Astrocyte (in vitro differentiated cells and primary cell): ENCODE data around the gene FNDC11. TPM values are rescaled to one million over a fixed set of nuclear protein-coding genes. Genes with fewer than 3 reads are reported as not detected.
A peak's percentile ranks its signal among the peaks of the same experiment; 100 is the strongest.

Source experiments
- DNase-seq: peaks from one replicate; pipeline ENCODE4 v3.0.0-alpha.2; 2010; ENCODE audit warnings: low read depth
- FAIRE-seq: peaks from 2 replicates; lab custom pipeline; 2011; peaks lifted over from hg19 to GRCh38; lab: Jason Lieb, UNC
- H2AFZ ChIP-seq: 2 replicates; pipeline ENCODE4 v1.6.0; 2012; ENCODE audit warnings: low read depth, low read length, inconsistent platforms
- H3K27ac ChIP-seq: 2 replicates; pipeline ENCODE4 v1.5.1; 2011; ENCODE audit warnings: low read depth, low read length, inconsistent platforms
- H3K27me3 ChIP-seq: 2 replicates; pipeline ENCODE4 v1.6.0; 2011; ENCODE audit warnings: low read length, inconsistent platforms; ENCODE audit not compliant: insufficient read depth
- H3K36me3 ChIP-seq: 2 replicates; pipeline ENCODE4 v1.5.1; 2011; ENCODE audit warnings: low read length, inconsistent platforms; ENCODE audit not compliant: insufficient read depth
- H3K4me1 ChIP-seq: 2 replicates; pipeline ENCODE4 v1.5.1; 2011; ENCODE audit warnings: low read length, inconsistent platforms; ENCODE audit not compliant: insufficient read depth
- H3K4me2 ChIP-seq: 2 replicates; pipeline ENCODE4 v1.6.0; 2012; ENCODE audit warnings: low read length, inconsistent platforms
- H3K4me3 ChIP-seq: 2 replicates; pipeline ENCODE4 v1.5.1; 2011; ENCODE audit warnings: low read depth, mild to moderate bottlenecking, low read length, inconsistent platforms; ENCODE audit not compliant: insufficient read depth
- H3K79me2 ChIP-seq: 2 replicates; pipeline ENCODE4 v1.6.0; 2012; ENCODE audit warnings: mild to moderate bottlenecking, low read length, inconsistent platforms; ENCODE audit not compliant: insufficient read depth
- H3K9ac ChIP-seq: 2 replicates; pipeline ENCODE4 v1.6.0; 2012; ENCODE audit warnings: mild to moderate bottlenecking, low read length, inconsistent platforms
- H3K9me3 ChIP-seq: 2 replicates; pipeline ENCODE4 v1.5.1; 2012; ENCODE audit warnings: low read depth, mild to moderate bottlenecking, low read length, inconsistent platforms; ENCODE audit not compliant: insufficient read depth
- H4K20me1 ChIP-seq: 2 replicates; pipeline ENCODE4 v1.6.0; 2012; ENCODE audit warnings: low read length, inconsistent platforms; ENCODE audit not compliant: insufficient read depth
- H3K27ac Mint-ChIP-seq: one replicate; pipeline ENCODE4 v1.8.0; 2021; ENCODE audit warnings: mild to moderate bottlenecking, mixed read lengths; ENCODE audit not compliant: unreplicated experiment
- H3K27me3 Mint-ChIP-seq: one replicate; pipeline ENCODE4 v1.8.0; 2021; ENCODE audit warnings: low read depth, mixed read lengths; ENCODE audit not compliant: unreplicated experiment
- H3K36me3 Mint-ChIP-seq: one replicate; pipeline ENCODE4 v1.8.0; 2021; ENCODE audit warnings: low read depth, mixed read lengths; ENCODE audit not compliant: unreplicated experiment
- H3K4me1 Mint-ChIP-seq: one replicate; pipeline ENCODE4 v1.8.0; 2021; ENCODE audit warnings: low read depth, mixed read lengths; ENCODE audit not compliant: unreplicated experiment
- H3K4me3 Mint-ChIP-seq: one replicate; pipeline ENCODE4 v1.8.0; 2021; ENCODE audit warnings: mild to moderate bottlenecking, moderate library complexity, mixed read lengths; ENCODE audit not compliant: unreplicated experiment
- H3K9me3 Mint-ChIP-seq: one replicate; pipeline ENCODE4 v1.8.0; 2021; ENCODE audit warnings: mild to moderate bottlenecking, mixed read lengths; ENCODE audit not compliant: unreplicated experiment
- EZH2 ChIP-seq: IDR thresholded peaks from 2 replicates; pipeline ENCODE4 v1.6.1; 2012; ENCODE audit warnings: mild to moderate bottlenecking, low read length, inconsistent platforms; ENCODE audit not compliant: insufficient read depth
- total RNA-seq: library from RNA; stranded (reverse); gene quantifications from 2 replicates; pipeline ENCODE4 v1.2.1, GENCODE V29; 2021
- TF ChIP-seq, protein P1 (sequence below): IDR thresholded peaks from 2 replicates; pipeline ENCODE4 v1.5.1; 2011; ENCODE audit warnings: low read depth, mild to moderate bottlenecking, inconsistent platforms, low read length, moderate library complexity; ENCODE audit not compliant: insufficient read depth

FNDC11 gene
- total RNA-seq, 1 donor from 2014 or later: 0.20 TPM

DNA sequence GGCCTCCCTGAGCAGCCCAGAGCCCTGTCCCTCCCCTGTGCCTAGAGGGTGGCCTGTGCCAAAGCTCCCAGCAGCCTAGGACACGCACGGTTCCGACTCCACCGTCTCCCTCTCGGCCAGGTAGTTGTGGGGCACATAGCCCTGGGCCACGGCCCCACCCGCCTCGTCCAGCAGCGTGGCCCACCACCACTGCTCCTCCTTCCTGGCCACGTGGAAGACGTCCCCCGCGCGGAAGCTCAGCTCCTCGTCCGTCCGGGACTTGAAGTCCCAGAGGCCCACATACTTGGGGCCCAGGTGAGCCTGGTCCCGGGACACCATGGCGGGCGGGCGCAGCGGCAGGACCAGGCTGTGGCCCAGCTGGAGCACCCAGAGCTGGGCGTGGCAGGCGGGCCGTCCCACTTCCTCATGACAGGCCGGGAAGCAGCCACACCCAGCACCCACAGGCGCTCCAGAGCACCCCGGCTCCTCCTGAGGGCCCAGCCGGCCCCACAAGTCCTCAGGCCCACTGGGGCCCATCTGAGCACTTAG, 16.9 kb upstream of the FNDC11 start, which contains the start of gene PTK6:
Gene PTK6 (minus strand): TSS at position 380 of the 528 bp plus-strand sequence. CDS start 62 bp downstream, at position 318.
- H3K36me3 Mint-ChIP-seq: no peaks in the 10 kb centered on the region
- Histone ChIP-seq H3K9ac (peak within 1 kb of the TSS; percentile 50), H3K4me3 (peak within 1 kb of the TSS; percentile 23), H3K36me3 (no peaks in the 10 kb centered on the region), H3K79me2 (no peaks in the 10 kb centered on the region), H3K9me3 (no peaks in the 10 kb centered on the region), H3K27ac (no peak within 1 kb of the TSS), H3K4me1 (peaks cover 8% of the 10 kb centered on the region), H3K27me3 (no peaks in the 10 kb centered on the region), H2AFZ (peak within 1 kb of the TSS; percentile 81), H3K4me2 (peak within 1 kb of the TSS; percentile 79), H4K20me1 (no peaks in the 10 kb centered on the region)
- H3K4me1 Mint-ChIP-seq: peaks cover 2% of the 10 kb centered on the region
- no peak for DNase-seq
- no peaks in the 10 kb centered on the region for H3K27me3 Mint-ChIP-seq
- no peak within 1 kb of the TSS for H3K4me3 Mint-ChIP-seq
- no peak for FAIRE-seq
- no peak within 1 kb of the TSS for H3K27ac Mint-ChIP-seq
- H3K9me3 Mint-ChIP-seq: no peaks in the 10 kb centered on the region
- TF ChIP-seq, protein P1, sequence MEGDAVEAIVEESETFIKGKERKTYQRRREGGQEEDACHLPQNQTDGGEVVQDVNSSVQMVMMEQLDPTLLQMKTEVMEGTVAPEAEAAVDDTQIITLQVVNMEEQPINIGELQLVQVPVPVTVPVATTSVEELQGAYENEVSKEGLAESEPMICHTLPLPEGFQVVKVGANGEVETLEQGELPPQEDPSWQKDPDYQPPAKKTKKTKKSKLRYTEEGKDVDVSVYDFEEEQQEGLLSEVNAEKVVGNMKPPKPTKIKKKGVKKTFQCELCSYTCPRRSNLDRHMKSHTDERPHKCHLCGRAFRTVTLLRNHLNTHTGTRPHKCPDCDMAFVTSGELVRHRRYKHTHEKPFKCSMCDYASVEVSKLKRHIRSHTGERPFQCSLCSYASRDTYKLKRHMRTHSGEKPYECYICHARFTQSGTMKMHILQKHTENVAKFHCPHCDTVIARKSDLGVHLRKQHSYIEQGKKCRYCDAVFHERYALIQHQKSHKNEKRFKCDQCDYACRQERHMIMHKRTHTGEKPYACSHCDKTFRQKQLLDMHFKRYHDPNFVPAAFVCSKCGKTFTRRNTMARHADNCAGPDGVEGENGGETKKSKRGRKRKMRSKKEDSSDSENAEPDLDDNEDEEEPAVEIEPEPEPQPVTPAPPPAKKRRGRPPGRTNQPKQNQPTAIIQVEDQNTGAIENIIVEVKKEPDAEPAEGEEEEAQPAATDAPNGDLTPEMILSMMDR: no peak
- no peak for TF ChIP-seq EZH2

DNA sequence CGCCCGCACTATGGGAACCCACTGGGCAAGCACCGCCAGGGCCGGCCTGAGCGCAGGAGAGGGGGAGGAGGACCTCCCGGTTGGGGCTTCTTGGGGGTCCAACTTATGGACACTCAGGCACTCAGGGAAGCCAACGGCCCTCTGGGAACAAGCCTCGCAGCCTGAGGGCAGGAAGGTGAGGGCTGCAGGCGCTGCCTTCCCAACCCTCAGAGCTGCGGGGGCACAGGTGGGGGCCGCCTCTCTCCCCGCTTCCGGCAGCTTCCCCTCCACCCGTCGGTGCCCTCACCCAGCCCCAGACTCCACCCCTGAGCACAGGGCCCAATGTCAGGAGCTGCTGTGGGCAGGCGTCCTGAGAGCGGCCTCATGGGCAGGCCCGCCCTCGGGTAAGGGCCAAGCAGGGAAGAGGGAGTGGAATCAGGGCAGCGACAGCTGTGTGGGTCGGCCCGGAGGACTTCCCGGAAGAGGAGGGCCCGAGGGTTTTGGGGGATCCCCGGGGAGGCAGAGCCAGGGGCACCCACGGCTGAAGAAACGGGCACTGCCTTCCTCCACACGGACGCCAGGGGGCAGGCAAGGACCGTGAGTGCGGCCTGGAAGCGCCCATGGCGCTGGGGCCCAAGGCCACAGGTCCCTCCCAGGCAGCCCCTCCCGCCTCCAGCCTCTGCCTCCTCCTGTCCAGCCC, 16.3 kb upstream of the FNDC11 start:
- H3K27ac Mint-ChIP-seq: no peak overlapping the region
- no peak overlapping the region for H3K27ac ChIP-seq
- H3K9ac ChIP-seq: peak overlapping the region; percentile 50
- H3K9me3 ChIP-seq: no peaks in the 10 kb centered on the region
- H3K4me3 ChIP-seq: peak overlapping the region; percentile 23
- H3K36me3 ChIP-seq: no peaks in the 10 kb centered on the region
- H3K79me2 ChIP-seq: no peaks in the 10 kb centered on the region
- no peaks in the 10 kb centered on the region for H3K27me3 Mint-ChIP-seq
- no peaks in the 10 kb centered on the region for H3K9me3 Mint-ChIP-seq
- DNase-seq (peak; percentile 61), FAIRE-seq (peak; percentile 32)
- no peaks in the 10 kb centered on the region for H3K36me3 Mint-ChIP-seq
- no peaks in the 10 kb centered on the region for H4K20me1 ChIP-seq
- no peaks in the 10 kb centered on the region for H3K27me3 ChIP-seq
- H3K4me1 Mint-ChIP-seq: peaks cover 2% of the 10 kb centered on the region
- TF ChIP-seq, protein P1: peak; percentile 67
- no peak for TF ChIP-seq EZH2
- peak overlapping the region; percentile 81 for H2AFZ ChIP-seq
- H3K4me2 ChIP-seq: peak overlapping the region; percentile 79
- H3K4me3 Mint-ChIP-seq: no peak overlapping the region
- H3K4me1 ChIP-seq: peaks cover 8% of the 10 kb centered on the region
